MCF 10A (cell line): ENCODE data around the gene IFFO2. TPM values are rescaled to one million over a fixed set of nuclear protein-coding genes. Genes with fewer than 3 reads are reported as not detected.

Experiments used
- BruUV-seq: library from RNA; stranded (reverse); fragments of 400-500 nt; replicated peaks from 2 replicates; lab custom pipeline; 2021; lab: Mats Ljungman, UMichigan
- CTCF ChIA-PET: fragments of 300-600 bp; sonication (Branson Sonifier 250); formaldehyde crosslinking; extraction: SDS; loops from one replicate; lab custom pipeline; 2021; ENCODE audit warnings: antibody characterized with exemption, inconsistent platforms; lab: Yijun Ruan, JAX
- POLR2A ChIA-PET: fragments of 300-600, 350-650 bp; sonication (Branson Sonifier 250); formaldehyde crosslinking; extraction: SDS; loops from one replicate; lab custom pipeline; 2020; ENCODE audit warnings: antibody characterized with exemption, inconsistent platforms; lab: Yijun Ruan, JAX
- DNase-seq: peaks from one replicate; pipeline ENCODE4 v3.0.0-alpha.2; 2018; ENCODE audit not compliant: unreplicated experiment
- H3K27ac Mint-ChIP-seq: one replicate; pipeline ENCODE4 v1.8.0; 2022; ENCODE audit warnings: mild to moderate bottlenecking, low read depth, mixed read lengths; ENCODE audit not compliant: unreplicated experiment
- H3K27me3 Mint-ChIP-seq: one replicate; pipeline ENCODE4 v1.8.0; 2022; ENCODE audit warnings: mixed read lengths; ENCODE audit not compliant: insufficient read depth, unreplicated experiment
- H3K36me3 Mint-ChIP-seq: one replicate; pipeline ENCODE4 v1.8.0; 2022; ENCODE audit warnings: mild to moderate bottlenecking, moderate library complexity, mixed read lengths; ENCODE audit not compliant: insufficient read depth, unreplicated experiment
- H3K4me1 Mint-ChIP-seq: one replicate; pipeline ENCODE4 v1.8.0; 2022; ENCODE audit warnings: mixed read lengths; ENCODE audit not compliant: insufficient read depth, unreplicated experiment
- H3K4me3 Mint-ChIP-seq: one replicate; pipeline ENCODE4 v1.8.0; 2022; ENCODE audit warnings: mild to moderate bottlenecking, moderate library complexity, mixed read lengths; ENCODE audit not compliant: unreplicated experiment
- H3K9me3 Mint-ChIP-seq: one replicate; pipeline ENCODE4 v1.8.0; 2022; ENCODE audit warnings: mixed read lengths; ENCODE audit not compliant: unreplicated experiment
- intact Hi-C: fragments of 100-400 bp; cut with micrococcal nuclease; formaldehyde crosslinking; loops from 2 replicates; pipeline ENCODE4 v1.14.1; 2022
- total RNA-seq: library from RNA; stranded (reverse); gene quantifications from 2 replicates; pipeline ENCODE4 v1.2.3, GENCODE V29; 2022
- TF ChIP-seq, protein P1 (sequence below): fragments of 200-600 bp; IDR thresholded peaks from one replicate; pipeline ENCODE4 v1.8.0; 2022; ENCODE audit warnings: antibody characterized with exemption, mild to moderate bottlenecking; ENCODE audit not compliant: unreplicated experiment

IFFO2 gene
- total RNA-seq, 1 experiment from 2014 or later, result 21.0 TPM

GRCh38 chr1:19000065-19000464 is 43.6 kb upstream of the IFFO2 start:
- POLR2A ChIA-PET, result interaction anchor here (1.0 to 2.6 kb wide), 5 partner anchors 11 to 75 kb away, joined by 3 to 18 read pairs (median 9); partner anchors contain the start of gene IFFO2
- Mint-ChIP-seq H3K9me3 (peaks cover 33% of the 10 kb centered on the region), H3K4me3 (no peak overlapping the region), H3K36me3 (peaks cover 7% of the 10 kb centered on the region), H3K4me1 (peaks cover 11% of the 10 kb centered on the region), H3K27me3 (no peaks in the 10 kb centered on the region), H3K27ac (no peak overlapping the region)
- DNase-seq, result no peak
- CTCF ChIA-PET, result interaction anchor here (0.6 to 0.9 kb wide), 3 partner anchors 85 to 217 kb away, joined by 3 read pairs; no protein-coding TSS in a partner anchor
- BruUV-seq, result no TSS peak
- intact Hi-C loops, result no loop called here
- TF ChIP-seq, protein P1, sequence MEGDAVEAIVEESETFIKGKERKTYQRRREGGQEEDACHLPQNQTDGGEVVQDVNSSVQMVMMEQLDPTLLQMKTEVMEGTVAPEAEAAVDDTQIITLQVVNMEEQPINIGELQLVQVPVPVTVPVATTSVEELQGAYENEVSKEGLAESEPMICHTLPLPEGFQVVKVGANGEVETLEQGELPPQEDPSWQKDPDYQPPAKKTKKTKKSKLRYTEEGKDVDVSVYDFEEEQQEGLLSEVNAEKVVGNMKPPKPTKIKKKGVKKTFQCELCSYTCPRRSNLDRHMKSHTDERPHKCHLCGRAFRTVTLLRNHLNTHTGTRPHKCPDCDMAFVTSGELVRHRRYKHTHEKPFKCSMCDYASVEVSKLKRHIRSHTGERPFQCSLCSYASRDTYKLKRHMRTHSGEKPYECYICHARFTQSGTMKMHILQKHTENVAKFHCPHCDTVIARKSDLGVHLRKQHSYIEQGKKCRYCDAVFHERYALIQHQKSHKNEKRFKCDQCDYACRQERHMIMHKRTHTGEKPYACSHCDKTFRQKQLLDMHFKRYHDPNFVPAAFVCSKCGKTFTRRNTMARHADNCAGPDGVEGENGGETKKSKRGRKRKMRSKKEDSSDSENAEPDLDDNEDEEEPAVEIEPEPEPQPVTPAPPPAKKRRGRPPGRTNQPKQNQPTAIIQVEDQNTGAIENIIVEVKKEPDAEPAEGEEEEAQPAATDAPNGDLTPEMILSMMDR, result no peak

DNA sequence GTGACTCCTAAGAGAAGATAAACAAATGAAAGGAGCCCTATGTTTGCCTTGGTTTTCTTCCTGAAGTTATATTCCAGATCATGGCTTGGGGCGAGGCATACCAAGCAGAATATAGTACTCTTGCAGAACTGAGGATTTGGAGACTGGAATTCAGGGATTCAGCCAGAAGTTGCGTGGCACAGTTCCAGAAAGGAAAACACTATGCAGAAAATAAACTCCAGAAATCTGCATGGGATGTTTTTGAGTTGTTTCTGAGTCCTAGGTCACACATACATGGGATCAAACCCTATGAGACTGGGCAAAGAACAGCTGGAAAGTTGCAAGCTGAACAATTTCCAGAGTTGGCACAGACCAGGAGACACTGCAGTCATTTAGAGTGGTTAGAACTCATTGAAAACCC is 42.9 kb upstream of the IFFO2 start:
- peaks cover 7% of the 10 kb centered on the region for H3K36me3 Mint-ChIP-seq
- no peak overlapping the region for H3K27ac Mint-ChIP-seq
- no peaks in the 10 kb centered on the region for H3K27me3 Mint-ChIP-seq
- H3K4me3 Mint-ChIP-seq, result no peak overlapping the region
- H3K4me1 Mint-ChIP-seq, result peaks cover 11% of the 10 kb centered on the region
- CTCF ChIA-PET, result interaction anchor here (0.7 to 1.8 kb wide), 2 partner anchors 27 to 218 kb away, joined by 3 to 5 read pairs; no protein-coding TSS in a partner anchor
- BruUV-seq, result no TSS peak
- no peak for DNase-seq
- peaks cover 33% of the 10 kb centered on the region for H3K9me3 Mint-ChIP-seq
- POLR2A ChIA-PET, result interaction anchor here (0.6 to 2.6 kb wide), 9 partner anchors 11 to 124 kb away, joined by 3 to 22 read pairs (median 5); partner anchors contain the start of gene IFFO2
- intact Hi-C loops, result no loop called here
- TF ChIP-seq, protein P1, result no peak

- intact Hi-C loops, result no loop called here
- ChIA-PET POLR2A (interaction anchor here (0.7 to 2.6 kb wide), 11 partner anchors 13 to 77 kb away, joined by 3 to 22 read pairs (median 4); partner anchors contain the start of gene IFFO2), CTCF (interaction anchor here (1.1 to 1.8 kb wide), 2 partner anchors 14 to 26 kb away, joined by 4 to 5 read pairs; no protein-coding TSS in a partner anchor)
- DNase-seq, result peak; percentile 87
- peaks cover 33% of the 10 kb centered on the region for H3K9me3 Mint-ChIP-seq
- TF ChIP-seq, protein P1, result no peak
- H3K4me1 Mint-ChIP-seq, result peaks cover 11% of the 10 kb centered on the region
- no peaks in the 10 kb centered on the region for H3K36me3 Mint-ChIP-seq
- no peaks in the 10 kb centered on the region for H3K27me3 Mint-ChIP-seq
- no peak overlapping the region for H3K4me3 Mint-ChIP-seq
- BruUV-seq, result no TSS peak
- peak overlapping the region; percentile 31 for H3K27ac Mint-ChIP-seq
Measured at GRCh38 chr1:18998016-18998724, 41.7 kb upstream of the IFFO2 start.

DNA sequence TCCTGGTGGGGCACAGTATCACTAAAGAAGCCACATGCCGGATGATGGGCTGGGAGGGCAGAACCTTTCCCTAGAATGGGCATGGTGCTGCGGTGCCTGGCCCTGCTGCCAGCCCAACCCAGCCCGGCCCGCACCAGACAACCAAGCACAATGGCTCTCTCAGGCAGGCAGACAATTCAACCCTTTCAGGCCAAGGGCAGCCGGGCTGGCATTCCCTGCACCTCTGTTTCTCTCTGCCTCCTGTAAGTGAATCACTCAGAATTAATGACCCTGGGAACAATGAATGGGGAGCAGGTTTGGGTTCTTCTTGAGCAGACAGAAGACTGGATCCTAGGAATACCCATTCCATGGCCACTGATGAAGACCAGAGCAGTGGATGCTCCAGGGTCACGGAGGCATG is 41.0 kb upstream of the IFFO2 start:
- POLR2A ChIA-PET, result interaction anchor here (1.1 to 2.6 kb wide), 6 partner anchors 13 to 77 kb away, joined by 3 to 22 read pairs (median 10); partner anchors contain the start of gene IFFO2
- Mint-ChIP-seq H3K36me3 (no peaks in the 10 kb centered on the region), H3K4me1 (peaks cover 11% of the 10 kb centered on the region), H3K4me3 (no peak overlapping the region), H3K9me3 (peaks cover 32% of the 10 kb centered on the region), H3K27me3 (no peaks in the 10 kb centered on the region), H3K27ac (peak overlapping the region; percentile 31)
- CTCF ChIA-PET, result interaction anchor here (1.8 kb wide), 1 partner anchor 25 kb away, joined by 5 read pairs; no protein-coding TSS in a partner anchor
- no peak for DNase-seq
- intact Hi-C loops, result no loop called here
- TF ChIP-seq, protein P1, result no peak
- BruUV-seq, result no TSS peak
